GM06990 (cell line): ENCODE results near the gene MGAT5B.

Source experiments
- DNase-seq: peaks from one replicate; pipeline ENCODE4 v3.0.0-alpha.2; 2011; ENCODE audit not compliant: insufficient read length; ENCODE audit errors: extremely low read depth
- H3K27me3 ChIP-seq: replicated peaks from 2 replicates; pipeline ENCODE4 v1.6.0; 2011; ENCODE audit warnings: low read length; ENCODE audit not compliant: control insufficient read depth, insufficient read depth
- H3K36me3 ChIP-seq: 2 replicates; pipeline ENCODE4 v1.5.1; 2011; ENCODE audit warnings: low read length; ENCODE audit not compliant: control insufficient read depth, insufficient read depth
- H3K4me3 ChIP-seq: replicated peaks from 2 replicates; pipeline ENCODE4 v1.5.1; 2011; ENCODE audit warnings: low read depth, mild to moderate bottlenecking, control low read depth, low read length
- TF ChIP-seq, protein P1 (sequence below): IDR thresholded peaks from 2 replicates; pipeline ENCODE4 v1.5.1; 2011; ENCODE audit warnings: low read length, control low read depth, mild to moderate bottlenecking, inconsistent platforms; ENCODE audit not compliant: insufficient read depth, poor library complexity, severe bottlenecking

MGAT5B gene

DNA sequence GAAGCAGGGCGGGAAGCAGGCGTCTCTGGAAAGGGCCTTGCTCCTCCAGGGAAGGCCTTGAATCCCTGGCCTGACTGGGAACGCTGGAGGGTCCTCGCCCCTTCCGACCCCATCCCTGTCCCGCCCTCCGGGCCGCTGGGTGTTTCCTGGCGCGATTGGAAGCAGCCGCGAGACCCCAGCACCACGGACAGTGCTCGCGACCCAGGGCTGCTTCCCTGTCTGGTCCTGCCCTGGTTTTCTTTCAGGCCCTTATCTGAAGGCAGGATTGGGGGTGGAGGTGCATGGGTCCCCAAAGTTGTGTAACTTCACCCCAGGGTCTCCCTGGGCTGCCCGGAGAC, 2.1 kb downstream of the MGAT5B start:
- Histone ChIP-seq H3K27me3 (no peaks in the 10 kb centered on the region; the same call in none of the 2 replicates), H3K4me3 (no peak overlapping the region), H3K36me3 (no peaks in the 10 kb centered on the region)
- DNase-seq, result no peak
- TF ChIP-seq, protein P1, sequence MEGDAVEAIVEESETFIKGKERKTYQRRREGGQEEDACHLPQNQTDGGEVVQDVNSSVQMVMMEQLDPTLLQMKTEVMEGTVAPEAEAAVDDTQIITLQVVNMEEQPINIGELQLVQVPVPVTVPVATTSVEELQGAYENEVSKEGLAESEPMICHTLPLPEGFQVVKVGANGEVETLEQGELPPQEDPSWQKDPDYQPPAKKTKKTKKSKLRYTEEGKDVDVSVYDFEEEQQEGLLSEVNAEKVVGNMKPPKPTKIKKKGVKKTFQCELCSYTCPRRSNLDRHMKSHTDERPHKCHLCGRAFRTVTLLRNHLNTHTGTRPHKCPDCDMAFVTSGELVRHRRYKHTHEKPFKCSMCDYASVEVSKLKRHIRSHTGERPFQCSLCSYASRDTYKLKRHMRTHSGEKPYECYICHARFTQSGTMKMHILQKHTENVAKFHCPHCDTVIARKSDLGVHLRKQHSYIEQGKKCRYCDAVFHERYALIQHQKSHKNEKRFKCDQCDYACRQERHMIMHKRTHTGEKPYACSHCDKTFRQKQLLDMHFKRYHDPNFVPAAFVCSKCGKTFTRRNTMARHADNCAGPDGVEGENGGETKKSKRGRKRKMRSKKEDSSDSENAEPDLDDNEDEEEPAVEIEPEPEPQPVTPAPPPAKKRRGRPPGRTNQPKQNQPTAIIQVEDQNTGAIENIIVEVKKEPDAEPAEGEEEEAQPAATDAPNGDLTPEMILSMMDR, result no peak

DNA sequence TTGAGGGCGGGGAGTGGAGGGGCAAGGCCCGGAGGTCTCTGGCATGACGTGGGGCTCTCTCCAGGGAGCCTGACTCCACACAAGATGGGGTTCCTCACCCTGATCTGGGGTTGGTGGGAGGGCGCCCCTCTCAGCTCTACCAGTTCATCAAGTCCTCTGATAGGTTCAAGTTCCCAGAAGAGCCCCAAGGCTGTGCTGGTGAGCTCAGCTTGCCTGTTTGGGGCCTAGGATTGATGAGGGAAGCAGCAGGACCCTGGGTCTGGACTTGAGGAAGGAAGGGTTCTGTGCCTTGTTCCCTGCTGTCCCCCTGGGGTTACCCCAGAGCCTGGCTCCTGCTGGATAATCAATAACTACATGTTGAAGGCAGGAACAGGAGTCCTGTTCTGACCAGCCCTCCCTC, 3.5 kb downstream of the MGAT5B start:
- Histone ChIP-seq H3K36me3 (no peaks in the 10 kb centered on the region), H3K4me3 (no peak overlapping the region), H3K27me3 (no peaks in the 10 kb centered on the region; the same call in none of the 2 replicates)
- DNase-seq, result no peak
- TF ChIP-seq, protein P1, result no peak

DNA sequence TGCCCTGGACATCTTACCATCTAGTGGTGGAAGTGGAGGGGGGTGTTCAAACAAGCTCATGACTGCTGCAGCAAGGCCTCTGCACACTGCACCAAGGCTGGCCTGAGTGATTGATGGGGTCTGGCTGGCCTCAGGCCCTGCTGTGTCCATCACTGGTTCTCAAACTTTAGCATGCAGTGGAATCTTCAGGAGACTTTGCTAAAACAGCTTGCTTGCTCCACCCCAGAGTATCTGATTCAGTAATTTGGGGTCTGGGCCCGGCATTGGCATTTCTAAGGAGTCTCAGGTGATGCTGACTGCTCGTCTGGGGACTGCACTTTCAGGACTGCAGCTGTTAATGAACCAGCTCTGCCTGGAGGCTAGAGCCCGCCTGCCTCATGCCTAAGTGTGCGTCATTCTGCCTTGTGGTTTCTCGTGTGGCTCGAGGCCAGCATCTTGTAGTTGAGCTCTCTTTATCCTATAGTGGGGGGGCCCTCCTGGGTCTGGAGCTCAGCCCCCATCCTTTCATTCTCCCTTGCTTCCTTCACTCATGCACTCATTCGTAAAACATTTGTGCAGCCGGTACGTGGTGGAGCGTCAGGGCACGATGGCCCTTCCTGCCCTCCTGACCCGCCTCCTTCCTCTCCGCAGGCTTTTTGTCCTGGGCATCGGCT, 4.1 kb downstream of the MGAT5B start:
- no peak overlapping the region for H3K4me3 ChIP-seq
- no peaks in the 10 kb centered on the region; the same call in none of the 2 replicates for H3K27me3 ChIP-seq
- DNase-seq, result no peak
- TF ChIP-seq, protein P1, result no peak
- no peaks in the 10 kb centered on the region for H3K36me3 ChIP-seq

DNA sequence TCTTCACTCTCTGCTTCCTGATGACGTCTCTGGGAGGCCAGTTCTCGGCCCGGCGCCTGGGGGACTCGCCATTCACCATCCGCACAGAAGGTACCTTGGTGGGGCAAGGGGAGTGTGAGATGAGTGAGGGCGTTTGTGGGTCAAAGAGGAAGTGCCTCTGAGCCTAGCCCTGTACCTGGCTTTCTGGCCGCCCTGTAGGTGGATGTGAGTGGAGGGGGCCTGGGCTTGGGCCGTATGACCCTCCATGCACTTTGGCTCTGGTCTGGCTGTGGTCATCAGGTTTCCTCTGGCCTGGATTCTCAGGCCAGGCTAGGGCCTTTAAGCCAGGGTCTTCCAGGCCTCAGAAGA, 4.6 kb downstream of the MGAT5B start:
- H3K36me3 ChIP-seq, result no peaks in the 10 kb centered on the region
- TF ChIP-seq, protein P1, result no peak
- H3K4me3 ChIP-seq, result no peak overlapping the region
- H3K27me3 ChIP-seq, result no peaks in the 10 kb centered on the region; the same call in none of the 2 replicates
- no peak for DNase-seq

DNA sequence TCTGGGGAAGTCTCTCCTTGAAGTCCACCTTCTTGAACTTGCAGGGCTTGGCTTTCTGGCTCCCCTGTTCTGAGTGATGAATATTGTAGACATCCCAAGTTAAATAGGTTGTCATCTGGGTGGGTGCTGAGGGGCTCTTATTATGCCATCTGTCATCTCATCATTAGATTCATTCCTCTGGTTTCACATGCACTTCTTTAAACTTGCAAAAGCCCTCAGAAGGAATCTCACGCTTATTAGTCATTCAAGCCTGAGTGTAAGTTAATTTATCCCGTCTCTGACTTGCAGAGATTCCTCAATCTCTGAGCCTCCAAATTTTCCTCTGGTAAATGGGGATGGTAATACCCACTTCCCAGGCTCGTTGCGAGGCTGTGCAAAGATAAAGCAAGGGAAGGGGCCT, 5.7 kb downstream of the MGAT5B start:
- no peak for DNase-seq
- TF ChIP-seq, protein P1, result no peak
- Histone ChIP-seq H3K4me3 (no peak overlapping the region), H3K27me3 (no peaks in the 10 kb centered on the region; the same call in none of the 2 replicates), H3K36me3 (no peaks in the 10 kb centered on the region)

DNA sequence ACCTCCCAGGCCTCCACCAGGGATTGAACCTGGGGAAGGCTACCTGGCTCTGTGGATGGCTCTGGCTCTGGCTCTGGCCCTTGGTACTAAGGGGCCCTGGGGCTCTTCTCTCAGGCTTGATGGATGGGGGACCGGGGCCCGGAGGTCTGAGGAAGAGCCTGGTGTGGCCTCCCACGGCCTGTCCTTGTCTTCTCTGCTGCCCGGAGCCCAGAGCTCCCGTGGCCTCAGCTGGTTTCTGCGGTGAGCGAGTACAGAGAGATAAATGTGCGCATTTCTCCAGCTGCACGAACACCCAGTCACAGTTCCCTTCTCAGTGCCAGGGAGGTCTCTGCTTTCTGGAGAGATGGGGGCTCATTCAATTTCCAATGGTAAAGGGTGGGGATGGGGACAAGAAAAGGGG, 9.2 kb downstream of the MGAT5B start:
- TF ChIP-seq, protein P1, result no peak
- H3K27me3 ChIP-seq, result no peaks in the 10 kb centered on the region; the same call in none of the 2 replicates
- H3K4me3 ChIP-seq, result no peak overlapping the region
- H3K36me3 ChIP-seq, result no peaks in the 10 kb centered on the region
- DNase-seq, result no peak
